ENCODE results near the gene ACSL1. TPM values are rescaled to one million over a fixed set of nuclear protein-coding genes. Genes with fewer than 3 reads are reported as not detected.

ACSL1 gene
- total RNA-seq: 1,000 to 10,000 TPM in 1 of 5 donors, 10 to 100 TPM in 4; 47.1 to 1,170 (median 61.8) TPM
- 10 to 100 TPM; 42.8 to 48.2 (median 44.0) TPM for polyA plus RNA-seq
- long read RNA-seq, donor 1, partial matches to known transcripts: 0 of 1 reads
- long read RNA-seq, donor 1, other reads (novel, unspliced or antisense): 0 of 1 reads
- long read RNA-seq, donor 2, partial matches to known transcripts: 0 of 2 reads
- long read RNA-seq, donor 2, other reads (novel, unspliced or antisense): 0 of 2 reads
- long read RNA-seq, donor 3, partial matches to known transcripts: 0 of 3 reads
- long read RNA-seq, donor 3, other reads (novel, unspliced or antisense): 0 of 3 reads
- long read RNA-seq, donor 4: 0 reads
- long read RNA-seq, donor 5, partial matches to known transcripts: 0 of 1 reads
- long read RNA-seq, donor 5, other reads (novel, unspliced or antisense): 0 of 1 reads
- long read RNA-seq, donor 6, transcript ACSL1-201 (21 exons, 3,832 nt): major isoform, 6 of 8 reads
- long read RNA-seq, donor 6, partial matches to known transcripts: 0 of 8 reads
- long read RNA-seq, donor 6, other reads (novel, unspliced or antisense): 0 of 8 reads
- long read RNA-seq, donor 7, partial matches to known transcripts: 0 of 2 reads
- long read RNA-seq, donor 7, other reads (novel, unspliced or antisense): 0 of 2 reads
- long read RNA-seq, donor 8, partial matches to known transcripts: 0 of 3 reads
- long read RNA-seq, donor 8, other reads (novel, unspliced or antisense): 0 of 3 reads
- long read RNA-seq, donor 9, partial matches to known transcripts: 0 of 1 reads
- long read RNA-seq, donor 9, other reads (novel, unspliced or antisense): 0 of 1 reads
- long read RNA-seq, donor 10: 0 reads

- TF ChIP-seq POLR2A (IDR thresholded peaks at IDR 0.05) (no peak), CTCF (IDR thresholded peaks at IDR 0.05) (no peak), POLR2AphosphoS5 (IDR thresholded peaks at IDR 0.05) (peak in 2 of 3 donors; percentile 21 to 54)
- H3K4me3 ChIP-seq: peak within 1 kb of the TSS; percentile 73 to 86 (median 78)
- no peaks in the 10 kb centered on the region for H3K9me3 ChIP-seq
- intact Hi-C loops (cut with DNase I; ENCODE audit: low total_unique reads): loop anchor here (10.0 kb wide), 1 partner anchor 81 kb away; no protein-coding TSS in a partner anchor
- no peaks in the 10 kb centered on the region for H3K27me3 ChIP-seq
- H3K27ac ChIP-seq: peak within 1 kb of the TSS; percentile 80 to 95 (median 91)
- H3K4me1 ChIP-seq: peaks cover 10 to 44% (median 25%) of the 10 kb centered on the region in 4 donors
- 0 to 2% (median 1%) methylated on average over 13 to 94 of the region's 94 CpGs for WGBS, 5 donors
- DNase-seq: peak; percentile 82 to 90
- H3K36me3 ChIP-seq: no peaks in the 10 kb centered on the region
Measured at GRCh38 chr4:184825896-184826690, at the start of gene ACSL1. Gene ACSL1 (minus strand): TSS chr4:184825968. CDS start chr4:184803514, 22,454 bp downstream.

DNA sequence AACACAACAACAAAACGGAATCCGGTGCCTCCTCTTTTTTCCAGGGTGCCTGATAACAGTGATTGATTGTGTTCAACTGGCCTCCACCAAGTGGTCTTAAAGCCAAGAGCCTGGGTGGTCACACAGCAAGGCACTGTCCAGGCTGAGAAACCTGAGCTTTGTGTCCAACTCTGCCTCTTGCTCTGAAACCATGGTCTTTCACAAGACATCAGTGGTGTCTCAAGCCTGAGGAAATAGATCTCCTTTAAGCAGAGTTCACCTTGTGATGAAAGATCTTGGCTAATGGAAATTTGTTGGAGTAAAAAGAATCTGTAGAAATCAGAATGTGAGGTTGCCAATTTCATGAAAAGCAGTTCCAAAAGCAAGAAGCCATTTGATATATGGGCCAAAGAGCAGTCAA is 47.3 kb upstream of the ACSL1 start:
- TF ChIP-seq POLR2A (IDR thresholded peaks at IDR 0.05): no peak
- TF ChIP-seq EP300 (IDR thresholded peaks at IDR 0.05): no peak
- no peak for TF ChIP-seq POLR2AphosphoS5 (IDR thresholded peaks at IDR 0.05)
- TF ChIP-seq CTCF (IDR thresholded peaks at IDR 0.05): no peak
- Histone ChIP-seq H3K27ac (no peak overlapping the region), H3K4me3 (no peak overlapping the region), H3K27me3 (no peaks in the 10 kb centered on the region), H3K36me3 (no peaks in the 10 kb centered on the region), H3K9me3 (no peaks in the 10 kb centered on the region), H3K4me1 (no peaks in the 10 kb centered on the region)
- DNase-seq: no peak
- intact Hi-C loops (cut with DNase I; ENCODE audit: low total_unique reads): no loop called here
- 73 to 78% (median 77%) methylated on average over 2 of the region's 2 CpGs for WGBS, 5 donors

DNA sequence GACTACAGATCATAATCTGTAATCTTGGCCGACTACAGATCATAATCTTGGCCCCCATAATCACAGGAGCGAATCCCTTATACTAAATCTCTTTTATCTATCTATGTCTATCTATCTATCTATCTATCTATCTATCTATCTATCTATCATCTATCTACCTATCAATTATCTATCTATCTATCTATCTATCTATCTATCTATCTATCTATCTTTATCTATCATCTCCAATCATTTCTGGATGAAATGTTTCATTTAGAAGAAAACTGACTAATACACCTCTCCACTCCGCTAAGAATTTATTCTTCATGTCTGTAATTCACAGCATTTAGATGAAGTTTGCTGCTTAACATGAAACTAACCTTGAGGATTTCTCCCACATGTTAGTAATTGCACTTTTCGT is 45.0 kb upstream of the ACSL1 start:
- no peaks in the 10 kb centered on the region for H3K27me3 ChIP-seq
- no peak for DNase-seq
- TF ChIP-seq POLR2AphosphoS5 (IDR thresholded peaks at IDR 0.05) (no peak), POLR2A (IDR thresholded peaks at IDR 0.05) (no peak), CTCF (IDR thresholded peaks at IDR 0.05) (no peak), EP300 (IDR thresholded peaks at IDR 0.05) (no peak)
- H3K36me3 ChIP-seq: no peaks in the 10 kb centered on the region
- H3K27ac ChIP-seq: no peak overlapping the region
- intact Hi-C loops (cut with DNase I; ENCODE audit: low total_unique reads): no loop called here
- H3K4me1 ChIP-seq: no peaks in the 10 kb centered on the region
- WGBS, 5 donors: 51 to 97% (median 78%) methylated on average over 4 of the region's 4 CpGs
- H3K4me3 ChIP-seq: no peak overlapping the region
- no peaks in the 10 kb centered on the region for H3K9me3 ChIP-seq

DNA sequence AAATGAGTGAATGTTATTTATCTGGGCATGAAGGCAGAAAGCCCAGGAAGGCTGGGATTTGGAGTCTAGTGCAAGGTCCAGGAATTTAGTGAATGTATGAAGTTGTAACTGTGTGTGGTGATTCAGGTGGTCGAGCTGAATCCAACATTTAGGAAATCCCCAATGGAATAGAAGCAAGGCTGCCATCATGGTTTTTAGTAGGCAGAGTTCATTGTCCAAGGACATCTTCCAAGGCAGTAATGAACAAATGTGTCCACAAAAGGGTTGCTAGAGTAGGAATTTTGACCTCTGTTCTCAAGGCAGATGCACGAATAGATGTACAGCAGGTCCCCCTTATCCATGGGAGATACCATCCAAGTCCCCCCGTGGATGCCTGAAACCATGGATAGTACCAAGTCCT is 42.9 kb upstream of the ACSL1 start:
- no peak for TF ChIP-seq POLR2AphosphoS5 (IDR thresholded peaks at IDR 0.05)
- no peak for TF ChIP-seq EP300 (IDR thresholded peaks at IDR 0.05)
- no peak for TF ChIP-seq POLR2A (IDR thresholded peaks at IDR 0.05)
- TF ChIP-seq CTCF (IDR thresholded peaks at IDR 0.05): no peak
- H3K4me1 ChIP-seq: no peaks in the 10 kb centered on the region
- intact Hi-C loops (cut with DNase I; ENCODE audit: low total_unique reads): no loop called here
- no peak for DNase-seq
- H3K9me3 ChIP-seq: no peaks in the 10 kb centered on the region
- no peak overlapping the region for H3K27ac ChIP-seq
- WGBS, 5 donors: 80 to 92% (median 85%) methylated on average over 3 of the region's 3 CpGs
- no peaks in the 10 kb centered on the region for H3K36me3 ChIP-seq
- H3K27me3 ChIP-seq: no peaks in the 10 kb centered on the region
- H3K4me3 ChIP-seq: no peak overlapping the region

Data from stomach (tissue), 19 donors.